NK-92 (cell line): Measurements from ENCODE around the gene GLYAT.
"Not testable (repeated sequence)": the region's sequence is repeated elsewhere in the genome, so short reads cannot be mapped to it uniquely, and the experiment has no call there.

Experiments used
- DNase-seq: peaks from one replicate; lab custom pipeline; 2025; ENCODE audit not compliant: unreplicated experiment; lab: John Stamatoyannopoulos, UW

Gene GLYAT

GRCh38 chr11:58744988-58745704, 13.4 kb upstream of the GLYAT start:
- no peak for DNase-seq

GRCh38 chr11:58742981-58743880, 11.5 kb upstream of the GLYAT start:
- DNase-seq = no peak

GRCh38 chr11:58742140-58742539, 10.4 kb upstream of the GLYAT start:
- DNase-seq = no peak

DNA sequence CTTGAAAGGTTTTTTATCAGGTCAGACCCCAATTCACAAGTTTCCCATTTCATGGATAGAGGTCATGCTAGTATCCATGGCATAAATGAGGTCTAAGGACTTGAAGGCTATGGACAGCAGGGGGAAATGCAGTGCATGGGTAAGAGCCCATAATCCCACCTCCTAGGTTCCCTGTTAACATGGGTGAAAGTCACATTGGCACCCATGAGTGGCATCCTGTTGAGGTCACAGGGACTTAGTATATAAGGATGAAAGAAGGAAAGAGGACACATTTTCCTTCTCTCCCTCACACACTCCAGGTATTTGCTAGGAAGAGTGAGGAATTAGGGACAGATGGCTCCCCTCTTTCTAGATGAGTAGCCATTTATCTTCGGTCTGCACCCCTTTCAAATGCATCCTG, 9.4 kb upstream of the GLYAT start:
- no peak for DNase-seq

DNA sequence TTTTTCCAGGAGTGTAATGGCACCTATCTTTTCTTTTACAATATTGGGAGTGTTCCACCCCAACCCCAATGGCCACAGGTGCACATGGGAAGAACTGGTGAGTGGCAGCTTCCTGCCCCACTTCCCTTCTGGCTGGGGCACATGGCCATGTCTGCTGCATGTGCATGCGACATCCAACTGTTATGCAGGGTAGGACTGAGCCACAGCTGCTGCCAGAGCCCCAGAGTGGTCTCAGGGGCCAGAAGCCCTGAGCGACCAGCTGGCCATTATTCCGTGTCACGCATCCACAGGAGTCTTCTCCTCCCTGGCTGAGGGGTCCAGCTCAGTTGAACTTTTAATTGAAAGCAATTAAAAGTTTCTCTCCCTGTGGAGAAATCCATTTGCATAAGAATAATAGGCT, 8.7 kb upstream of the GLYAT start:
- no peak for DNase-seq

- no peak for DNase-seq
Observed at GRCh38 chr11:58739725-58740430, 8.1 kb upstream of the GLYAT start.

GRCh38 chr11:58734681-58735490, 3.1 kb upstream of the GLYAT start:
- DNase-seq = no peak

GRCh38 chr11:58730507-58731089, 1.1 kb downstream of the GLYAT start:
- no peak for DNase-seq

DNA sequence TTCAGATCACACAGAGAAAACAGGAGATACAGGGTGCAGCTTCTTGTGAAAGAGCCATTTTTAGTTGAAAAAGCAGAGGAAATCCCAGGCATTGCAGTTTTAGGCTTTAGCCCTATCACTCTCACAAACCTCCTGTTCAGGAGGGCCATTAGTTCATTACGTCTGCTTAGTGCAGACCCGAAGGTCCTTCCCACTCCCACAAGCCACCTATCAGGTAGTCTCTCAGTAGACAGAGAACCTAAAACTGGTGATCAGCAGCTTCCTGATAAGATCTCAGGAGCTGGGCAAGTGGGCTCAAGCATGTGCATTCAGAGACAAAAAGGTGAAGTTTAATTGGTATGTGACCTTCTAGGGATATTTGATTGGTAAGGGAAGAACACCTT, 4.3 kb downstream of the GLYAT start:
- DNase-seq = no peak

- no peak for DNase-seq
Observed at GRCh38 chr11:58726737-58727414, 4.9 kb downstream of the GLYAT start.

GRCh38 chr11:58719406-58720117, 12.2 kb downstream of the GLYAT start:
- no peak for DNase-seq

DNA sequence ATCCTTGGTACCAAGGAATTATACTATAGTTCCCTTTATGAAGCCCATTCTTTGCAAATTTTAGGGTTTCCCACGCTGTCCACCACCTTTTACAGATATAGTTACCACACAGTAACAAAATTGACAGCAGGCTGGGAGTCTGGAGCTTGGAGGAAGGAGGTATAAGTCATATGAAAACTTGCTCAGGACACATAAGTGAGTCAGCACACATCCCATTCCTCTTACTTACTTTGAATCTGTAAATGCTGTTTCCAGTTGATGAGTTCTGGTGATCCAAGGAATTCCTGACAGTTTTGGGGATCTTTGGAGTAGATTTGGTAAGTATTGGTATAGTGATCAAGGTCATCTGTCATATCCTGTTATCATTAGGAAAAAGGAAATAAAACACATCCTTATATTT, 19.2 kb downstream of the GLYAT start:
- no peak for DNase-seq

- DNase-seq = no peak
Observed at GRCh38 chr11:58711832-58712231, 19.9 kb downstream of the GLYAT start.

DNA sequence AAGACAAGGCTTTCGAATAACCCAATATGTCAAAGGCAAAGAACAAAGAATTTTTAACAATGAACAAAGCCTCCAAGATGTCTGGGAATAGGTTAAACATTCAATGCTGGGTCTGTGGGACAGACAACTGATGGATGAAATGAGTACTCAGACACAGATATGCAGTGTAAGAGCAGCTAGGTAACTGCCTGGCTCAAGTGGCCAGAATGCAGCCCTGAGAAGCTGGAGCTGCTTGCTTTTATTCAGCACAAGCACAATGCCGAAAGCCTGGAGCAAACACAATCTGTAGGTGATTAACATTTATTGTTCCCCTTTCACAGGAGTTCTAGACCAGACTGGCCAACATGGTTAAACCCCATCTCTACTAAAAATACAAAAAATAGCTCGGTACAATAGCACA, 24.0 kb downstream of the GLYAT start:
- DNase-seq = no peak

- not testable (repeated sequence) for DNase-seq
Observed at GRCh38 chr11:58696825-58697224, 34.9 kb downstream of the GLYAT start.

DNA sequence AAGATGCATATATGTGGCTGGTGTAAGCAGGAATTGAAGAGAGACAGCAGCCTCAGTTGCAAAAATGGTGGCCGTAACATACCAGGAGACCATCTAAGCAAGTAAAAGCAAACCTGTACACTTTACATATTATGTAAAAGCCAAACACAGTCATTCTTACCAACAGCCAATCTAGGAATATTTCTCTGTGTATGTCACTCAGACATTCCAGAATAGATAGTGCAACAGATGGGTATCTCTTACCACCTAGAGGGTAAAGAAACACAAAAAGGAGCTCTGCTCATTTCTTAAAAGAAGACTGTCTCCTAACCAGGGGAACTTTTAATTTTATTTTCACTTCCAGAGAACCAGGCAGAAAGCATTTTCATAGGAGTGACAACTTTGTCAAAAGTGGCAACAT, 38.7 kb downstream of the GLYAT start:
- no peak for DNase-seq

DNA sequence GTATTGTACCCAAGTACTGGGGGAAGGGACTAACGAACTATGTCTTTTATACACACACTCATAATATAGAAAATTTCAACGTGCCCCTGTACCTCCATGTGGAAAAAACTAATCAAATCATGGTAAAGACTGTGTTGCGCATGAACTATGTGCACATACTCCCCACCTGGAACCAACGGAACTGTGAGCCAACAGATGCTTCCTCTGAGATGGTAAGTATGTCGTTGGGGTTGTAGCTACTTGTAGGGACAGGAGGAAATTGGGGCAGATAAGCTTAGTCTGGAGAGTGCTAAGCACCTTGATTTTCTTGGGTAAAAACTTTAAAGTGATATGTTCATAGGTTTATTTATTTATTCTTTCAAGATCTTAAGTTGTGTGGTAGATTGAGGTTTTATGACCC, 40.1 kb downstream of the GLYAT start:
- no peak for DNase-seq

DNA sequence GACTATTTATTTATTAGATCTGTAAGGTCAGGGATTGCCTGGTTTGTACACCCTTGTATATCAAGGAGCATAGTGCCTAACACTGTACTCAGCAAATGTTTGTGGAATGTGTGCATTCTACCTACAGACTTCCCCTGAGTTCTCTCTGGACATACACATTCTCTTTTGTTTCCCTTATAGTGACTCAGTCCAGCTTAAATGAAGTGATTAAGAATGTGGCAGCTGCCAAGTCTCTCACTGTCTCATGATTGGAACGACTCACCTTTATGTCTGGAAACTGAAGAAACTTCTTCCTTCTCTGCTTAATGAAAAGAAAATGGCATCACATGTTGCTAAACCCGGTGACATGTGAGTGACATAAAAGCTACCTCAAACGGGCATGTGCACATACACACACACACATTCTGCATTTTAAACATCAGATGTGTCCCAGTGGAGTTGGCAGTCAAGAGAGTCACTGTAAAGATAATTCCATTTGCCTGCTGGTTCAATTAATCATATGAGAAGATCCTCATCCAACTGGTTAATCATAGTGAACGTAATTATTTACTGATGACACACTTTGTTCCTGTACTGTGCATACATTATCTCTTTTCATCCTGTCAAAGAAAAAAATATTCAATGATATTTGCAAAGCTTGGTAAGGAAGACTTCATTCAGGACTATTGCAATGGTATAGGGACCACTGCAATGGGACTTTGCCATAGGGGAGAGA, 42.8 kb downstream of the GLYAT start:
- DNase-seq = no peak
